H1 (cell line): Measurements from ENCODE around the gene ELP5. TPM values are rescaled to one million over a fixed set of nuclear protein-coding genes. Genes with fewer than 3 reads are reported as not detected.

ENCODE experiments used
- CTCF ChIA-PET: fragments of 300-600 bp; sonication (Branson Sonifier 250); formaldehyde crosslinking; loops from one replicate; lab custom pipeline; 2021; ENCODE audit not compliant: partially characterized antibody; lab: Charles Lee
- POLR2A ChIA-PET: fragments of 300-600 bp; sonication (Branson Sonifier 250); formaldehyde crosslinking; loops from one replicate; lab custom pipeline; 2021; ENCODE audit warnings: inconsistent platforms; ENCODE audit not compliant: partially characterized antibody; lab: Charles Lee
- DNase-seq, 2 experiments: peaks; one replicate each; pipeline versions ENCODE4 v3.0.0 to v3.0.0-alpha.2; 2010 to 2022; ENCODE audit warnings: low spot score in 2 of 2, low read depth in 1 of 2, mixed read lengths in 1 of 2
- FAIRE-seq: peaks from 2 replicates; lab custom pipeline; 2011; peaks lifted over from hg19 to GRCh38; lab: Jason Lieb, UNC
- H2AFZ ChIP-seq: 2 replicates; pipeline ENCODE4 v1.8.1; 2012; ENCODE audit warnings: low read length, inconsistent platforms
- H2AK5ac ChIP-seq: 2 replicates; pipeline ENCODE4 v1.6.1; 2013; ENCODE audit warnings: low read depth, low read length
- H2BK120ac ChIP-seq: replicated peaks from 2 replicates; pipeline ENCODE3; 2013; ENCODE audit warnings: low read depth, low read length, inconsistent platforms
- H2BK12ac ChIP-seq: 2 replicates; pipeline ENCODE4 v1.6.1; 2013; ENCODE audit warnings: low read depth, low read length
- H2BK15ac ChIP-seq: 2 replicates; pipeline ENCODE4 v1.6.1; 2013; ENCODE audit warnings: low read length
- H2BK20ac ChIP-seq: 2 replicates; pipeline ENCODE4 v1.6.1; 2013; ENCODE audit warnings: low read length
- H2BK5ac ChIP-seq: 2 replicates; pipeline ENCODE4 v1.6.1; 2013; ENCODE audit warnings: low read depth, low read length
- H3K14ac ChIP-seq: 2 replicates; pipeline ENCODE4 v1.6.1; 2013; ENCODE audit warnings: inconsistent platforms; ENCODE audit not compliant: insufficient read length
- H3K18ac ChIP-seq: 2 replicates; pipeline ENCODE4 v1.6.1; 2013; ENCODE audit warnings: low read length; ENCODE audit errors: extremely low read depth
- H3K23ac ChIP-seq: 2 replicates; pipeline ENCODE4 v1.6.1; 2013; ENCODE audit warnings: inconsistent platforms; ENCODE audit not compliant: insufficient read length
- H3K23me2 ChIP-seq: 2 replicates; pipeline ENCODE4 v1.6.1; 2013; ENCODE audit warnings: low read depth, low read length
- H3K27ac ChIP-seq: 2 replicates; pipeline ENCODE4 v1.6.1; 2011; ENCODE audit warnings: low read depth, low read length, inconsistent platforms
- H3K27me3 ChIP-seq, 4 experiments: replicated peaks in 1 of 4; 1 replicate in 1 of 4; 2 replicates in 3 of 4; pipeline versions ENCODE4 v1.6.1 to v1.8.1; 2011 to 2013; ENCODE audit warnings: low read length in 3 of 4, mild to moderate bottlenecking in 3 of 4, inconsistent platforms in 2 of 4, mixed read lengths in 2 of 4, moderate library complexity in 1 of 4; ENCODE audit not compliant: control insufficient read depth in 3 of 4, insufficient read depth in 3 of 4; ENCODE audit errors: extremely low read depth in 1 of 4
- H3K36me3 ChIP-seq, 4 experiments: 2 replicates each; pipeline versions ENCODE4 v1.6.1 to v1.8.1; 2011 to 2013; ENCODE audit warnings: mild to moderate bottlenecking in 4 of 4, low read length in 3 of 4, moderate library complexity in 2 of 4, control low read depth in 1 of 4, inconsistent platforms in 1 of 4; ENCODE audit not compliant: insufficient read depth in 4 of 4, control insufficient read depth in 2 of 4
- H3K4ac ChIP-seq: replicated peaks from 2 replicates; pipeline ENCODE3; 2013; ENCODE audit warnings: low read length, low read depth, mixed read lengths, inconsistent platforms; ENCODE audit not compliant: insufficient read length
- H3K4me1 ChIP-seq, 4 experiments: replicated peaks in 1 of 4; 1 replicate in 1 of 4; 2 replicates in 3 of 4; pipeline versions ENCODE4 v1.6.1 to v1.8.1; 2011 to 2013; ENCODE audit warnings: low read length in 3 of 4, inconsistent platforms in 2 of 4, mixed read lengths in 1 of 4; ENCODE audit not compliant: insufficient read depth in 4 of 4, control insufficient read depth in 3 of 4
- H3K4me2 ChIP-seq, 2 experiments: 2 replicates each; pipeline versions ENCODE4 v1.6.1 to v1.8.1; 2011 to 2013; ENCODE audit warnings: low read depth in 2 of 2, low read length in 2 of 2, control low read depth in 1 of 2, inconsistent platforms in 1 of 2, mild to moderate bottlenecking in 1 of 2; ENCODE audit not compliant: insufficient read depth in 1 of 2
- H3K4me3 ChIP-seq, 4 experiments: fragments of 200-600, 300-600 bp in 1 of 4; sonication (generic), shearing (Covaris generic), sonication (Bioruptor Twin) in 1 of 4; 2 replicates each; pipeline versions ENCODE4 v1.5.1 to v1.8.1; 2011 to 2016; ENCODE audit warnings: low read length in 4 of 4, low read depth in 3 of 4, control low read depth in 2 of 4, inconsistent platforms in 2 of 4, mild to moderate bottlenecking in 2 of 4, mixed read lengths in 1 of 4, moderate library complexity in 1 of 4; ENCODE audit not compliant: insufficient read depth in 2 of 4; ENCODE audit errors: extremely low read depth in 1 of 4
- H3K56ac ChIP-seq: replicated peaks from 2 replicates; pipeline ENCODE3; 2013; ENCODE audit warnings: low read depth, mild to moderate bottlenecking, mixed read lengths, low read length, inconsistent platforms; ENCODE audit not compliant: insufficient read length
- H3K79me1 ChIP-seq: 2 replicates; pipeline ENCODE4 v1.6.1; 2013; ENCODE audit warnings: low read depth, low read length, control low read depth
- H3K79me2 ChIP-seq, 2 experiments: 2 replicates each; pipeline versions ENCODE4 v1.6.1 to v1.8.1; 2012 to 2013; ENCODE audit warnings: low read length in 2 of 2, mild to moderate bottlenecking in 2 of 2, inconsistent platforms in 1 of 2; ENCODE audit not compliant: insufficient read depth in 2 of 2, control insufficient read depth in 1 of 2
- H3K9ac ChIP-seq, 4 experiments: replicated peaks in 1 of 4; 1 replicate in 1 of 4; 2 replicates in 3 of 4; pipeline versions ENCODE4 v1.6.1 to v1.8.1; 2011 to 2013; ENCODE audit warnings: low read depth in 3 of 4, low read length in 3 of 4, control low read depth in 2 of 4, mild to moderate bottlenecking in 2 of 4, moderate library complexity in 2 of 4, inconsistent platforms in 1 of 4; ENCODE audit errors: extremely low read depth in 1 of 4
- H3K9me3 ChIP-seq, 2 experiments: 2 replicates each; pipeline versions ENCODE4 v1.6.1 to v1.8.1; 2012 to 2013; ENCODE audit warnings: mild to moderate bottlenecking in 2 of 2, moderate library complexity in 2 of 2, control low read depth in 1 of 2, inconsistent platforms in 1 of 2, low read depth in 1 of 2, low read length in 1 of 2, mixed read lengths in 1 of 2; ENCODE audit not compliant: insufficient read depth in 2 of 2
- H4K20me1 ChIP-seq, 2 experiments: replicated peaks in 1 of 2; 2 replicates each; pipeline versions ENCODE3 to v1.8.1; 2011 to 2013; ENCODE audit warnings: inconsistent platforms in 2 of 2, low read length in 2 of 2, mild to moderate bottlenecking in 1 of 2; ENCODE audit not compliant: insufficient read depth in 2 of 2, control insufficient read depth in 1 of 2
- H4K5ac ChIP-seq: 2 replicates; pipeline ENCODE4 v1.6.1; 2013; ENCODE audit warnings: low read length, low read depth, mixed read lengths, inconsistent platforms; ENCODE audit not compliant: insufficient read length
- H4K8ac ChIP-seq: 2 replicates; pipeline ENCODE4 v1.8.0; 2013; ENCODE audit warnings: mild to moderate bottlenecking, moderate library complexity, low read length, inconsistent platforms; ENCODE audit not compliant: insufficient read depth; ENCODE audit errors: extremely low read depth
- H4K91ac ChIP-seq: replicated peaks from 2 replicates; pipeline ENCODE3; 2013; ENCODE audit warnings: low read length, mixed read lengths, inconsistent platforms; ENCODE audit not compliant: insufficient read length
- BRCA1 ChIP-seq: IDR thresholded peaks from 2 replicates; pipeline ENCODE4 v1.6.1; 2012; ENCODE audit warnings: low read depth, low read length, improper control_type of control experiment
- EP300 ChIP-seq, 2 experiments: IDR thresholded peaks; 1 replicate in 1 of 2; 2 replicates in 1 of 2; pipeline ENCODE4 v1.6.1; 2011 to 2012; ENCODE audit warnings: low read depth in 2 of 2, low read length in 2 of 2, mild to moderate bottlenecking in 2 of 2, borderline replicate concordance in 1 of 2, inconsistent platforms in 1 of 2, moderate library complexity in 1 of 2
- FOSL1 ChIP-seq: IDR thresholded peaks from 2 replicates; pipeline ENCODE4 v1.6.1; 2011; ENCODE audit warnings: mild to moderate bottlenecking, low read depth, low read length, moderate library complexity; ENCODE audit not compliant: insufficient read depth
- HDAC2 ChIP-seq, 2 experiments: fragments of 300-600 bp in 1 of 2; sonication (generic) in 1 of 2; IDR thresholded peaks; 2 replicates each; pipeline ENCODE4 v1.6.1; 2011 to 2012; ENCODE audit warnings: low read depth in 2 of 2, low read length in 2 of 2, mild to moderate bottlenecking in 2 of 2, moderate library complexity in 2 of 2, borderline replicate concordance in 1 of 2, inconsistent platforms in 1 of 2
- KDM4A ChIP-seq: IDR thresholded peaks from one replicate; pipeline ENCODE4 v1.7.1; 2012; ENCODE audit warnings: low read depth, mild to moderate bottlenecking, moderate library complexity, low read length, inconsistent platforms; ENCODE audit not compliant: severe bottlenecking
- MAFK ChIP-seq: IDR thresholded peaks from 2 replicates; pipeline ENCODE4 v1.6.1; 2012; ENCODE audit warnings: low read depth, mild to moderate bottlenecking, improper control_type of control experiment, low read length
- RNF2 ChIP-seq: fragments of 200-900, 300-1000 bp; sonication (generic); IDR thresholded peaks from 2 replicates; pipeline ENCODE4 v1.7.1; 2016; ENCODE audit warnings: borderline replicate concordance, low read depth, mild to moderate bottlenecking, antibody characterized with exemption, low read length; ENCODE audit not compliant: poor library complexity, severe bottlenecking; ENCODE audit errors: missing control alignments
- SIRT6 ChIP-seq: IDR thresholded peaks from one replicate; pipeline ENCODE4 v1.7.1; 2012; ENCODE audit warnings: low read length, inconsistent platforms
- WGBS, 2 experiments: shearing (Covaris generic) in 1 of 2; methylation state at CpG; one replicate each; pipeline versions ENCODE4 v1.1.6 to v1.1.7; 2013 to 2015; ENCODE audit warnings: low lambda C conversion rate in 2 of 2, mixed read lengths in 2 of 2, inconsistent platforms in 1 of 2, low coverage in 1 of 2, missing lambda C conversion rate in 1 of 2; ENCODE audit not compliant: insufficient replicate concordance in 2 of 2, insufficient coverage in 1 of 2, insufficient read length in 1 of 2; ENCODE audit errors: extremely low coverage in 1 of 2, missing lambda C conversion rate in 1 of 2; 5-methylcytosine and 5-hydroxymethylcytosine counted together
- polyA plus RNA-seq, 7 experiments: library from polyadenylated mRNA; depleted of rRNA in 3 of 7; stranded (reverse) in 5 of 7; unstranded in 2 of 7; fragments of >200 nt in 5 of 7; fragments of 200-250 nt in 2 of 7; gene quantifications; 1 replicate in 5 of 7; 2 replicates in 1 of 7; 4 replicates in 1 of 7; pipeline versions ENCODE4 v1.2.1 to v1.2.3, GENCODE V29; 2011 to 2013; ENCODE audit warnings: missing spikeins in 2 of 7, mixed read lengths in 2 of 7
- total RNA-seq: library from RNA; stranded (reverse); fragmentation: NEBNext Ultra II Directional; extraction: Animal tissue kit (Norgen Biotek cat#: 25700); gene quantifications from 2 replicates; pipeline ENCODE4 v1.2.1, GENCODE V29; 2021
- TF ChIP-seq, protein P1 (sequence below): IDR thresholded peaks from 2 replicates; pipeline ENCODE4 v1.6.1; 2012; ENCODE audit warnings: inconsistent platforms

Gene ELP5
- total and polyA plus RNA-seq, 2 of the 8 experiments (the other 6 are each of a cell fraction or from before 2014, with no cell fraction given) = 75.4 to 107 TPM

- H4K8ac ChIP-seq = peak overlapping the region; percentile 54; the same call in 1 of the 2 replicates
- peak overlapping the region in 2 of 4 experiments; percentile 22 to 28; a peak in 2 of 7 replicates for H3K9ac ChIP-seq
- H3K79me2 ChIP-seq = peaks cover 0 to 61% of the 10 kb centered on the region in 2 experiments; a peak in 2 of 4 replicates
- peaks cover 0 to 3% (median 0%) of the 10 kb centered on the region in 4 experiments; a peak in 2 of 8 replicates for H3K36me3 ChIP-seq
- peaks cover 26% of the 10 kb centered on the region; the same call in 1 of the 2 replicates for H3K23me2 ChIP-seq
- DNase-seq (no peak), FAIRE-seq (no peak)
- H3K4ac ChIP-seq = peak overlapping the region; percentile 79
- POLR2A ChIA-PET = interaction anchor here (1.0 to 2.5 kb wide), 13 partner anchors 12 to 375 kb away, joined by 3 to 18 read pairs (median 6); partner anchors contain the start of genes ACADVL, DLG4, GABARAP and MPDU1
- H2AFZ ChIP-seq = no peak overlapping the region
- peaks cover 1 to 15% of the 10 kb centered on the region in 2 experiments for H4K20me1 ChIP-seq
- H3K79me1 ChIP-seq = peaks cover 25% of the 10 kb centered on the region
- peak overlapping the region; percentile 92 for H2BK15ac ChIP-seq
- no peaks in the 10 kb centered on the region for H3K9me3 ChIP-seq
- H4K91ac ChIP-seq = peak overlapping the region; percentile 68
- peak overlapping the region; percentile 57 for H4K5ac ChIP-seq
- H3K18ac ChIP-seq = peak overlapping the region; percentile 96; the same call in 1 of the 2 replicates
- no peak overlapping the region for H2BK120ac ChIP-seq
- H3K4me3 ChIP-seq = peak overlapping the region in 2 of 4 experiments; percentile 36 to 62; a peak in 3 of 8 replicates
- no peak overlapping the region for H3K14ac ChIP-seq
- peak overlapping the region; percentile 11; the same call in 1 of the 2 replicates for H3K27ac ChIP-seq
- H2AK5ac ChIP-seq = 0 out of 2 replicates have a peak overlapping the region, but pooled peaks have one; percentile 65
- no peak overlapping the region for H3K23ac ChIP-seq
- H2BK12ac ChIP-seq = peak overlapping the region; percentile 92; the same call in 1 of the 2 replicates
- peaks cover 8 to 47% (median 34%) of the 10 kb centered on the region in 4 experiments for H3K4me1 ChIP-seq
- peak overlapping the region; percentile 71 to 91 for H3K4me2 ChIP-seq
- peak overlapping the region; percentile 90; the same call in 1 of the 2 replicates for H2BK5ac ChIP-seq
- no peaks in the 10 kb centered on the region; a peak in 1 of 7 replicates for H3K27me3 ChIP-seq
- 90% methylated on average over 8 of the region's 9 CpGs; no CpG with 5 or more reads in 1 of the 2 experiments for WGBS, 2 experiments
- peak overlapping the region; percentile 80; the same call in 1 of the 2 replicates for H2BK20ac ChIP-seq
- CTCF ChIA-PET = interaction anchor here (2.1 to 2.4 kb wide), 2 partner anchors 12 to 31 kb away, joined by 10 read pairs; no protein-coding TSS in a partner anchor
- no peak overlapping the region for H3K56ac ChIP-seq
- no peak for TF ChIP-seq KDM4A
- TF ChIP-seq MAFK = no peak
- TF ChIP-seq BRCA1 = no peak
- TF ChIP-seq SIRT6 = no peak
- TF ChIP-seq FOSL1 = no peak
- no peak for TF ChIP-seq HDAC2 (IDR thresholded peaks at IDR 0.05; ENCODE audit: borderline replicate concordance in 1 of 2, low read depth in 2 of 2, low read length in 2 of 2)
- no peak for TF ChIP-seq RNF2
- TF ChIP-seq, protein P1, sequence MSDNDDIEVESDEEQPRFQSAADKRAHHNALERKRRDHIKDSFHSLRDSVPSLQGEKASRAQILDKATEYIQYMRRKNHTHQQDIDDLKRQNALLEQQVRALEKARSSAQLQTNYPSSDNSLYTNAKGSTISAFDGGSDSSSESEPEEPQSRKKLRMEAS = no peak
- no peak for TF ChIP-seq EP300 (IDR thresholded peaks at IDR 0.05; ENCODE audit: borderline replicate concordance in 1 of 2, low read depth in 2 of 2, low read length in 2 of 2)
These were observed 43.1 kb upstream of the ELP5 start for GRCh38 chr17:7208754-7209460.
